Peyer's patch (tissue), 4 donors: ENCODE data around the gene AIG1.

Source experiments
- POLR2A ChIP-seq, 2 donors: fragments of 450-650 bp; IDR thresholded peaks; one replicate each; pipeline ENCODE4 v1.5.1; 2017; ENCODE audit warnings: antibody characterized with exemption in 2 of 2, mild to moderate bottlenecking in 2 of 2, moderate library complexity in 2 of 2
- TF ChIP-seq, protein P1 (sequence below), 6 experiments: fragments of 450-650 bp in 4 of 6; fragments of 200-600 bp in 2 of 6; sonication (generic) in 1 of 6; IDR thresholded peaks; one replicate each; pipeline ENCODE4 v1.5.1; 2017 to 2019; ENCODE audit warnings: antibody characterized with exemption in 6 of 6, mild to moderate bottlenecking in 3 of 6, moderate library complexity in 1 of 6

DNA sequence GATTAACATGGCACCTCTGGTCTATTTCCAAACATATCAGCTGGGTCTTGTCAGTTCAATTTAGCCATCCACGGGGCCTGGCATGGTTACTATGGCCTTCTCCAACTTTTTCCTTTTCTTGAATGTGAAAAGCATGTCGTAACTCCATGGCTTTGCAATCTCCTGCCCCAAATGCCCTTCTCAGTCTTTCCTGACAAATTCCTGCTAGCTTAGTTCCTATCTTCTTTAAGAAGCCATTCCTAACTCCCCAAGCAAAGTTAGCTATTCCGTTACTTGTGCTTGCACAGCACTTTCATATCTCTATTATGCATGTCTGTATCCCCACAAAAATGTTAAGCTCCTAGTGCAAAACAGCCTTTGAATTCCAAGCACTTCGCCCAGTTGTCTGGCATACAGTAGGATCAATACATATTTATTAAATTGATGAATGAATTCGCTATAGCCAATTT is 105.6 kb downstream of the AIG1 start:
- TF ChIP-seq POLR2A (IDR thresholded peaks at IDR 0.05): no peak
- TF ChIP-seq, protein P1, sequence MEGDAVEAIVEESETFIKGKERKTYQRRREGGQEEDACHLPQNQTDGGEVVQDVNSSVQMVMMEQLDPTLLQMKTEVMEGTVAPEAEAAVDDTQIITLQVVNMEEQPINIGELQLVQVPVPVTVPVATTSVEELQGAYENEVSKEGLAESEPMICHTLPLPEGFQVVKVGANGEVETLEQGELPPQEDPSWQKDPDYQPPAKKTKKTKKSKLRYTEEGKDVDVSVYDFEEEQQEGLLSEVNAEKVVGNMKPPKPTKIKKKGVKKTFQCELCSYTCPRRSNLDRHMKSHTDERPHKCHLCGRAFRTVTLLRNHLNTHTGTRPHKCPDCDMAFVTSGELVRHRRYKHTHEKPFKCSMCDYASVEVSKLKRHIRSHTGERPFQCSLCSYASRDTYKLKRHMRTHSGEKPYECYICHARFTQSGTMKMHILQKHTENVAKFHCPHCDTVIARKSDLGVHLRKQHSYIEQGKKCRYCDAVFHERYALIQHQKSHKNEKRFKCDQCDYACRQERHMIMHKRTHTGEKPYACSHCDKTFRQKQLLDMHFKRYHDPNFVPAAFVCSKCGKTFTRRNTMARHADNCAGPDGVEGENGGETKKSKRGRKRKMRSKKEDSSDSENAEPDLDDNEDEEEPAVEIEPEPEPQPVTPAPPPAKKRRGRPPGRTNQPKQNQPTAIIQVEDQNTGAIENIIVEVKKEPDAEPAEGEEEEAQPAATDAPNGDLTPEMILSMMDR (IDR thresholded peaks at IDR 0.05): no peak
